Endothelial cell of umbilical vein (primary cell): ENCODE data around the gene NANOS1. TPM values are rescaled to one million over a fixed set of nuclear protein-coding genes. Genes with fewer than 3 reads are reported as not detected.

Experiments
- BruUV-seq: library from RNA; stranded (reverse); fragments of 400-500 nt; replicated peaks from 2 replicates; lab custom pipeline; 2021; lab: Mats Ljungman, UMichigan
- CTCF ChIA-PET: fragments of 300-600, 350-600 bp; sonication (Branson Sonifier 250); formaldehyde crosslinking; loops from one replicate; lab custom pipeline; 2021; ENCODE audit warnings: antibody characterized with exemption, inconsistent platforms; lab: Charles Lee
- POLR2A ChIA-PET: fragments of 300-600, 350-600 bp; sonication (Branson Sonifier 250); formaldehyde crosslinking; loops from one replicate; lab custom pipeline; 2021; ENCODE audit warnings: antibody characterized with exemption, inconsistent platforms; lab: Charles Lee
- DNase-seq: peaks from one replicate; pipeline ENCODE4 v3.0.0-alpha.2; 2011; ENCODE audit warnings: low read depth, low spot score
- FAIRE-seq: peaks from 2 replicates; lab custom pipeline; 2011; peaks lifted over from hg19 to GRCh38; lab: Jason Lieb, UNC
- H2AFZ ChIP-seq: 2 replicates; pipeline ENCODE4 v1.6.0; 2012; ENCODE audit warnings: low read depth, low read length, control low read depth, inconsistent platforms
- H3K27ac ChIP-seq: 2 replicates; pipeline ENCODE4 v1.5.1; 2011; ENCODE audit warnings: low read depth, mild to moderate bottlenecking, control low read depth, low read length, moderate library complexity; ENCODE audit not compliant: insufficient read depth
- H3K27me3 ChIP-seq, 2 experiments: 2 replicates each; pipeline versions ENCODE4 v1.6.0 to v1.6.1; 2011; ENCODE audit warnings: low read length in 2 of 2, mixed read lengths in 1 of 2; ENCODE audit not compliant: control insufficient read depth in 2 of 2, insufficient read depth in 2 of 2
- H3K36me3 ChIP-seq, 2 experiments: 2 replicates in 1 of 2; 3 replicates in 1 of 2; pipeline ENCODE4 v1.5.1; 2011; ENCODE audit warnings: low read length in 2 of 2, mild to moderate bottlenecking in 1 of 2, moderate library complexity in 1 of 2; ENCODE audit not compliant: control insufficient read depth in 2 of 2, insufficient read depth in 2 of 2; ENCODE audit errors: extremely low read depth in 1 of 2
- H3K4me1 ChIP-seq: 3 replicates; pipeline ENCODE4 v1.5.1; 2011; ENCODE audit warnings: mild to moderate bottlenecking, low read length; ENCODE audit not compliant: control insufficient read depth, insufficient read depth; ENCODE audit errors: extremely low read depth
- H3K4me2 ChIP-seq: 2 replicates; pipeline ENCODE4 v1.6.1; 2011; ENCODE audit warnings: low read length, control low read depth, mixed read lengths; ENCODE audit not compliant: insufficient read depth
- H3K4me3 ChIP-seq, 3 experiments: fragments of 200-600 bp in 1 of 3; sonication (generic), shearing (Covaris generic) in 1 of 3; replicated peaks in 1 of 3; 2 replicates each; pipeline ENCODE4 v1.5.1; 2011 to 2016; ENCODE audit warnings: control low read depth in 3 of 3, low read length in 3 of 3, mild to moderate bottlenecking in 2 of 3, inconsistent platforms in 1 of 3, low read depth in 1 of 3, moderate library complexity in 1 of 3; ENCODE audit not compliant: insufficient read depth in 1 of 3
- H3K79me2 ChIP-seq: 2 replicates; pipeline ENCODE4 v1.6.0; 2012; ENCODE audit warnings: low read length, inconsistent platforms; ENCODE audit not compliant: control insufficient read depth, insufficient read depth
- H3K9ac ChIP-seq: replicated peaks from 2 replicates; pipeline ENCODE3; 2011; ENCODE audit warnings: low read length, control low read depth; ENCODE audit not compliant: insufficient read depth; ENCODE audit errors: extremely low read depth
- H3K9me1 ChIP-seq: replicated peaks from 3 replicates; pipeline ENCODE4 v1.6.0; 2011; ENCODE audit warnings: mild to moderate bottlenecking, low read length; ENCODE audit not compliant: control insufficient read depth, insufficient read depth; ENCODE audit errors: extremely low read depth
- H3K9me3 ChIP-seq: replicated peaks from 2 replicates; pipeline ENCODE4 v1.5.1; 2012; ENCODE audit warnings: low read length, inconsistent platforms; ENCODE audit not compliant: control insufficient read depth, insufficient read depth
- H4K20me1 ChIP-seq: replicated peaks from 2 replicates; pipeline ENCODE3; 2011; ENCODE audit warnings: mild to moderate bottlenecking, low read length; ENCODE audit not compliant: control insufficient read depth, insufficient read depth; ENCODE audit errors: extremely low read depth
- EZH2 ChIP-seq: IDR thresholded peaks from 2 replicates; pipeline ENCODE4 v1.6.1; 2012; ENCODE audit warnings: borderline replicate concordance, low read depth, mild to moderate bottlenecking, moderate library complexity, low read length, inconsistent platforms; ENCODE audit not compliant: severe bottlenecking
- FOS ChIP-seq: IDR thresholded peaks from 2 replicates; pipeline ENCODE4 v1.6.1; 2011; ENCODE audit warnings: mild to moderate bottlenecking, low read length, moderate library complexity, borderline replicate concordance; ENCODE audit not compliant: insufficient read depth
- GATA2 ChIP-seq: IDR thresholded peaks from 2 replicates; pipeline ENCODE4 v1.7.0; 2011; ENCODE audit warnings: low read depth, mild to moderate bottlenecking, moderate library complexity, mixed read lengths, low read length; ENCODE audit not compliant: insufficient read length, insufficient read depth
- JUN ChIP-seq: IDR thresholded peaks from 2 replicates; pipeline ENCODE4 v1.6.1; 2011; ENCODE audit warnings: borderline replicate concordance, low read depth; ENCODE audit not compliant: insufficient read length, insufficient read depth
- MYC ChIP-seq: IDR thresholded peaks from one replicate; pipeline ENCODE4 v1.6.1; 2011; ENCODE audit warnings: mild to moderate bottlenecking, low read depth, low read length
- POLR2A ChIP-seq: IDR thresholded peaks from 2 replicates; pipeline ENCODE4 v1.6.1; 2012; ENCODE audit warnings: low read depth, mild to moderate bottlenecking, control low read depth, low read length
- POLR2AphosphoS5 ChIP-seq: IDR thresholded peaks from 2 replicates; pipeline ENCODE4 v1.6.1; 2012; ENCODE audit warnings: low read depth, mild to moderate bottlenecking, control low read depth, low read length, moderate library complexity; ENCODE audit not compliant: insufficient read depth
- dilution Hi-C: fragments of 300-500 bp; cut with MboI; formaldehyde crosslinking; loops from one replicate; pipeline ENCODE4 v1.15.0; 2019; ENCODE audit warnings: low sequenced_read_pairs; ENCODE audit not compliant: extremely low pct_ligation_motif_present
- intact Hi-C: fragments of 100-400 bp; cut with micrococcal nuclease; formaldehyde crosslinking; loops from one replicate; pipeline ENCODE4 v1.10.0; 2022
- polyA plus RNA-seq, 4 experiments: library from polyadenylated mRNA; depleted of rRNA in 3 of 4; stranded (reverse) in 3 of 4; unstranded in 1 of 4; fragments of >200 nt; gene quantifications; 2 replicates each; pipeline versions ENCODE4 v1.2.1 to v1.2.3, GENCODE V29; 2011 to 2012; ENCODE audit warnings: missing spikeins in 1 of 4
- total RNA-seq: library from RNA; stranded (reverse); gene quantifications from 2 replicates; pipeline ENCODE4 v1.2.3, GENCODE V29; 2021
- TF ChIP-seq, protein P1 (sequence below): IDR thresholded peaks from 2 replicates; pipeline ENCODE4 v1.6.1; 2011; ENCODE audit not compliant: insufficient read depth, insufficient read length
- TF ChIP-seq, protein P2 (sequence below), 2 donors: IDR thresholded peaks; 1 replicate in 1 of 2; 2 replicates in 1 of 2; pipeline ENCODE4 v1.5.1; 2011; ENCODE audit warnings: low read length in 2 of 2, mild to moderate bottlenecking in 2 of 2, moderate library complexity in 2 of 2, control low read depth in 1 of 2, inconsistent platforms in 1 of 2, low read depth in 1 of 2; ENCODE audit not compliant: insufficient read depth in 1 of 2; ENCODE audit errors: extremely low read depth in 1 of 2

Gene NANOS1
- total and polyA plus RNA-seq, 2 donors (not counting 3 experiments of a cell fraction or from before 2014, with no cell fraction given): 0.29 to 0.40 TPM

DNA sequence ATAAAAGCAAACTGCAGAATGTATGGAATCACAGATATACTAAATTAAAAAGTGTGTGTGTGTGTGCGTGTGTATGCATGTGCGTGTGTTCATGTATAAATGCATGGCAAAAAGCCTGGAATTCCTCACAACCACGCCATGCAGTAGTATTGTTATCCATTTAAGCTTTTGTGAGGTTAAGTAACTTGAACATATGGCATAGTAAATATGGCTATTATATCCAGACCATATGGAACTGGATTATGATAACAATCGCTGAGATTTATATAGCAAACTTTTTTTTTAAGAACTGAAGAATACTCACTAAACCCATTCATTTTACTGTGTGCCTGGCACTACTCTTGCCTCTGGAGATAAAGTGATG, 22.3 kb upstream of the NANOS1 start:
- no peaks in the 10 kb centered on the region for H4K20me1 ChIP-seq
- ChIA-PET CTCF (interaction anchor here (1.0 to 1.6 kb wide), 2 partner anchors 13 to 25 kb away, joined by 3 read pairs; no protein-coding TSS in a partner anchor), POLR2A (interaction anchor here (1.0 kb wide), 1 partner anchor 136 kb away, joined by 3 read pairs; no protein-coding TSS in a partner anchor)
- DNase-seq: no peak
- no peak overlapping the region for H2AFZ ChIP-seq
- intact Hi-C loops (no loop called here), dilution Hi-C loops (no loop called here)
- no peaks in the 10 kb centered on the region for H3K36me3 ChIP-seq
- BruUV-seq: no TSS peak
- no peak overlapping the region for H3K27ac ChIP-seq
- TF ChIP-seq POLR2A (no peak), GATA2 (no peak), MYC (no peak), POLR2AphosphoS5 (no peak), FOS (no peak), JUN (no peak), EZH2 (no peak)
- TF ChIP-seq, protein P1, sequence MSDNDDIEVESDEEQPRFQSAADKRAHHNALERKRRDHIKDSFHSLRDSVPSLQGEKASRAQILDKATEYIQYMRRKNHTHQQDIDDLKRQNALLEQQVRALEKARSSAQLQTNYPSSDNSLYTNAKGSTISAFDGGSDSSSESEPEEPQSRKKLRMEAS: no peak
- TF ChIP-seq, protein P2, sequence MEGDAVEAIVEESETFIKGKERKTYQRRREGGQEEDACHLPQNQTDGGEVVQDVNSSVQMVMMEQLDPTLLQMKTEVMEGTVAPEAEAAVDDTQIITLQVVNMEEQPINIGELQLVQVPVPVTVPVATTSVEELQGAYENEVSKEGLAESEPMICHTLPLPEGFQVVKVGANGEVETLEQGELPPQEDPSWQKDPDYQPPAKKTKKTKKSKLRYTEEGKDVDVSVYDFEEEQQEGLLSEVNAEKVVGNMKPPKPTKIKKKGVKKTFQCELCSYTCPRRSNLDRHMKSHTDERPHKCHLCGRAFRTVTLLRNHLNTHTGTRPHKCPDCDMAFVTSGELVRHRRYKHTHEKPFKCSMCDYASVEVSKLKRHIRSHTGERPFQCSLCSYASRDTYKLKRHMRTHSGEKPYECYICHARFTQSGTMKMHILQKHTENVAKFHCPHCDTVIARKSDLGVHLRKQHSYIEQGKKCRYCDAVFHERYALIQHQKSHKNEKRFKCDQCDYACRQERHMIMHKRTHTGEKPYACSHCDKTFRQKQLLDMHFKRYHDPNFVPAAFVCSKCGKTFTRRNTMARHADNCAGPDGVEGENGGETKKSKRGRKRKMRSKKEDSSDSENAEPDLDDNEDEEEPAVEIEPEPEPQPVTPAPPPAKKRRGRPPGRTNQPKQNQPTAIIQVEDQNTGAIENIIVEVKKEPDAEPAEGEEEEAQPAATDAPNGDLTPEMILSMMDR (IDR thresholded peaks at IDR 0.05; ENCODE audit: extremely low read depth in 1 of 2, insufficient read depth in 1 of 2, low read depth in 1 of 2, low read length in 2 of 2): no peak
- no peak overlapping the region for H3K4me3 ChIP-seq
- H3K4me1 ChIP-seq: peaks cover 4% of the 10 kb centered on the region
- no peak overlapping the region for H3K9ac ChIP-seq
- no peak for FAIRE-seq
- H3K4me2 ChIP-seq: no peak overlapping the region
- H3K9me3 ChIP-seq: no peaks in the 10 kb centered on the region
- no peaks in the 10 kb centered on the region for H3K79me2 ChIP-seq
- peaks cover 0 to 3% of the 10 kb centered on the region in 2 experiments for H3K27me3 ChIP-seq
- no peaks in the 10 kb centered on the region for H3K9me1 ChIP-seq
